H9 (cell line): ENCODE data around the gene THAP5. TPM values are rescaled to one million over a fixed set of nuclear protein-coding genes. Genes with fewer than 3 reads are reported as not detected.

Source experiments
- DNase-seq: peaks from one replicate; pipeline ENCODE4 v3.0.0-alpha.2; 2017
- H2AFZ ChIP-seq: one replicate; pipeline ENCODE4 v1.6.1; 2013; ENCODE audit warnings: mild to moderate bottlenecking, low read length, control low read depth, moderate library complexity
- H2AK5ac ChIP-seq: 2 replicates; pipeline ENCODE4 v1.6.1; 2013; ENCODE audit warnings: low read length, control low read depth, mixed read lengths; ENCODE audit not compliant: insufficient read length
- H2BK120ac ChIP-seq: one replicate; pipeline ENCODE4 v1.6.1; 2013; ENCODE audit warnings: low read depth, mild to moderate bottlenecking, low read length, control low read depth, inconsistent platforms; ENCODE audit not compliant: poor library complexity, severe bottlenecking
- H2BK12ac ChIP-seq: 2 replicates; pipeline ENCODE4 v1.6.1; 2013; ENCODE audit warnings: low read length, control low read depth, mixed read lengths, low read depth; ENCODE audit not compliant: insufficient read length
- H2BK15ac ChIP-seq: 2 replicates; pipeline ENCODE4 v1.6.1; 2013; ENCODE audit warnings: low read depth, low read length, control low read depth
- H2BK20ac ChIP-seq: one replicate; pipeline ENCODE4 v1.6.1; 2013; ENCODE audit warnings: low read depth, mild to moderate bottlenecking, low read length, control low read depth, inconsistent platforms; ENCODE audit not compliant: poor library complexity, severe bottlenecking
- H2BK5ac ChIP-seq: 2 replicates; pipeline ENCODE4 v1.6.1; 2013; ENCODE audit warnings: low read length, control low read depth, mixed read lengths; ENCODE audit not compliant: insufficient read length
- H3K14ac ChIP-seq: 2 replicates; pipeline ENCODE4 v1.6.1; 2013; ENCODE audit warnings: low read length, control low read depth; ENCODE audit not compliant: insufficient read depth
- H3K18ac ChIP-seq: 2 replicates; pipeline ENCODE4 v1.6.1; 2013; ENCODE audit warnings: low read depth, mild to moderate bottlenecking, mixed read lengths, low read length, control low read depth; ENCODE audit not compliant: insufficient read length
- H3K23ac ChIP-seq: 2 replicates; pipeline ENCODE4 v1.6.1; 2013; ENCODE audit warnings: low read length, control low read depth, mixed read lengths, low read depth; ENCODE audit not compliant: insufficient read length
- H3K23me2 ChIP-seq: 2 replicates; pipeline ENCODE4 v1.6.1; 2013; ENCODE audit warnings: low read depth, mild to moderate bottlenecking, mixed read lengths, low read length, control low read depth; ENCODE audit not compliant: insufficient read length, poor library complexity, severe bottlenecking
- H3K27ac ChIP-seq: 2 replicates; pipeline ENCODE4 v1.5.1; 2013; ENCODE audit warnings: low read length, control low read depth, mixed read lengths, low read depth; ENCODE audit not compliant: insufficient read length
- H3K27me3 ChIP-seq: 2 replicates; pipeline ENCODE4 v1.6.1; 2013; ENCODE audit warnings: low read length, control low read depth, inconsistent platforms; ENCODE audit not compliant: insufficient read depth
- H3K4ac ChIP-seq: 2 replicates; pipeline ENCODE4 v1.6.1; 2013; ENCODE audit warnings: low read depth, mild to moderate bottlenecking, control low read depth, inconsistent platforms, low read length, moderate library complexity
- H3K4me1 ChIP-seq: 2 replicates; pipeline ENCODE4 v1.6.1; 2013; ENCODE audit warnings: low read length, control low read depth, inconsistent platforms; ENCODE audit not compliant: insufficient read depth
- H3K4me2 ChIP-seq: 2 replicates; pipeline ENCODE4 v1.6.1; 2013; ENCODE audit warnings: low read length, control low read depth, mixed read lengths; ENCODE audit not compliant: insufficient read length, insufficient read depth
- H3K56ac ChIP-seq: 2 replicates; pipeline ENCODE4 v1.6.1; 2013; ENCODE audit warnings: low read depth, mild to moderate bottlenecking, mixed read lengths, low read length, control low read depth; ENCODE audit not compliant: insufficient read length
- H3K79me1 ChIP-seq: 2 replicates; pipeline ENCODE4 v1.6.1; 2013; ENCODE audit warnings: low read depth, mild to moderate bottlenecking, moderate library complexity, low read length, control low read depth, inconsistent platforms; ENCODE audit not compliant: insufficient read depth, poor library complexity, severe bottlenecking
- H3K79me2 ChIP-seq: 2 replicates; pipeline ENCODE4 v1.6.1; 2013; ENCODE audit warnings: low read length, control low read depth, inconsistent platforms; ENCODE audit not compliant: insufficient read depth
- H3K9ac ChIP-seq: 2 replicates; pipeline ENCODE4 v1.6.1; 2013; ENCODE audit warnings: low read length, control low read depth, mixed read lengths; ENCODE audit not compliant: insufficient read length; ENCODE audit errors: extremely low read depth
- H3K9me3 ChIP-seq: one replicate; pipeline ENCODE4 v1.6.1; 2013; ENCODE audit warnings: low read depth, low read length, inconsistent platforms; ENCODE audit not compliant: control insufficient read depth
- H3T11ph ChIP-seq: one replicate; pipeline ENCODE4 v1.6.1; 2013; ENCODE audit warnings: mild to moderate bottlenecking, low read length, control low read depth, inconsistent platforms
- H4K20me1 ChIP-seq: one replicate; pipeline ENCODE4 v1.6.1; 2013; ENCODE audit not compliant: control insufficient read depth, insufficient read length, insufficient read depth
- H4K5ac ChIP-seq: 2 replicates; pipeline ENCODE4 v1.6.1; 2013; ENCODE audit warnings: low read depth, mild to moderate bottlenecking, mixed read lengths, low read length, control low read depth; ENCODE audit not compliant: insufficient read length
- H4K8ac ChIP-seq: replicated peaks from 2 replicates; pipeline ENCODE4 v1.6.1; 2013; ENCODE audit warnings: low read length, control low read depth, mixed read lengths, low read depth; ENCODE audit not compliant: insufficient read length
- H4K91ac ChIP-seq: 2 replicates; pipeline ENCODE4 v1.6.1; 2013; ENCODE audit warnings: low read depth, mild to moderate bottlenecking, moderate library complexity, mixed read lengths, low read length, control low read depth; ENCODE audit not compliant: insufficient read length
- H3K27ac Mint-ChIP-seq, 3 experiments: 2 replicates in 2 of 3; 3 replicates in 1 of 3; pipeline ENCODE4 v1.8.0; 2020 to 2021; ENCODE audit warnings: mixed read lengths in 3 of 3, mild to moderate bottlenecking in 1 of 3, moderate library complexity in 1 of 3
- H3K27me3 Mint-ChIP-seq: 2 replicates; pipeline ENCODE4 v1.8.0; 2021; ENCODE audit warnings: low read depth, mild to moderate bottlenecking, moderate library complexity, mixed read lengths
- H3K36me3 Mint-ChIP-seq, 3 experiments: 2 replicates in 2 of 3; 3 replicates in 1 of 3; pipeline ENCODE4 v1.8.0; 2020 to 2021; ENCODE audit warnings: low read depth in 3 of 3, mixed read lengths in 3 of 3; ENCODE audit not compliant: insufficient read depth in 1 of 3
- H3K4me1 Mint-ChIP-seq, 2 experiments: 2 replicates each; pipeline ENCODE4 v1.8.0; 2020; ENCODE audit warnings: mixed read lengths in 2 of 2
- H3K4me3 Mint-ChIP-seq, 2 experiments: 2 replicates in 1 of 2; 3 replicates in 1 of 2; pipeline ENCODE4 v1.8.0; 2020 to 2021; ENCODE audit warnings: mild to moderate bottlenecking in 2 of 2, mixed read lengths in 2 of 2, moderate library complexity in 1 of 2
- H3K9me3 Mint-ChIP-seq, 2 experiments: 2 replicates in 1 of 2; 3 replicates in 1 of 2; pipeline ENCODE4 v1.8.0; 2020; ENCODE audit warnings: mild to moderate bottlenecking in 2 of 2, mixed read lengths in 2 of 2, moderate library complexity in 1 of 2
- CTCF ChIP-seq: fragments of 200-600 bp; sonication (generic); conservative IDR thresholded peaks from 3 replicates; pipeline ENCODE4 v1.8.0; 2021; ENCODE audit warnings: antibody characterized with exemption, mild to moderate bottlenecking
- WGBS: extraction: QIAGEN DNeasy Blood & Tissue Kit; methylation state at CpG from one replicate; pipeline ENCODE4 v1.1.7; 2013; ENCODE audit warnings: missing lambda C conversion rate, low lambda C conversion rate, mixed read lengths; ENCODE audit not compliant: insufficient read length; ENCODE audit errors: extremely low coverage; 5-methylcytosine and 5-hydroxymethylcytosine counted together
- total RNA-seq: library from RNA; stranded (reverse); gene quantifications from 2 replicates; pipeline ENCODE4 v1.2.1, GENCODE V29; 2021

Gene THAP5
- total RNA-seq, 1 experiment from 2014 or later = 20.6 TPM

- no peak overlapping the region for H3K56ac ChIP-seq
- no peak overlapping the region for H3K9ac ChIP-seq
- H2BK20ac ChIP-seq = no peak overlapping the region
- peaks cover 24% of the 10 kb centered on the region in 2 experiments for H3K9me3 Mint-ChIP-seq
- no peaks in the 10 kb centered on the region for H3K27me3 Mint-ChIP-seq
- no peak overlapping the region for H3K4ac ChIP-seq
- no peak overlapping the region for H3T11ph ChIP-seq
- H2AFZ ChIP-seq = no peak overlapping the region
- H3K79me1 ChIP-seq = no peaks in the 10 kb centered on the region
- H3K4me2 ChIP-seq = no peak overlapping the region
- H3K79me2 ChIP-seq = no peaks in the 10 kb centered on the region
- H3K27me3 ChIP-seq = no peaks in the 10 kb centered on the region
- no peak overlapping the region for H3K27ac ChIP-seq
- H3K23ac ChIP-seq = no peak overlapping the region
- H3K27ac Mint-ChIP-seq = peak overlapping the region in 2 of 3 experiments; percentile 1 to 9; a peak in 2 of 7 replicates
- no peak overlapping the region for H3K18ac ChIP-seq
- H3K4me3 Mint-ChIP-seq = no peak overlapping the region
- H2BK120ac ChIP-seq = no peak overlapping the region
- peaks cover 7% of the 10 kb centered on the region for H3K9me3 ChIP-seq
- no peak overlapping the region for H4K5ac ChIP-seq
- no peaks in the 10 kb centered on the region; a peak in 1 of 4 replicates for H3K4me1 Mint-ChIP-seq
- no CpG with 5 or more reads among the region's 4 CpGs for WGBS
- no peak overlapping the region for H2BK12ac ChIP-seq
- no peak for DNase-seq
- H3K36me3 Mint-ChIP-seq = peaks cover 22 to 45% (median 31%) of the 10 kb centered on the region in 3 experiments
- no peaks in the 10 kb centered on the region for H4K20me1 ChIP-seq
- no peak overlapping the region for H2BK15ac ChIP-seq
- H4K91ac ChIP-seq = no peak overlapping the region
- TF ChIP-seq CTCF = no peak
- H2BK5ac ChIP-seq = no peak overlapping the region
- H2AK5ac ChIP-seq = no peak overlapping the region
- H3K23me2 ChIP-seq = no peaks in the 10 kb centered on the region
- no peak overlapping the region for H3K14ac ChIP-seq
- H4K8ac ChIP-seq = no peak overlapping the region
- no peaks in the 10 kb centered on the region for H3K4me1 ChIP-seq
These were observed 10.3 kb downstream of the THAP5 start for GRCh38 chr7:108559253-108559652.
